Neural progenitor cell (in vitro differentiated cells): Measurements from ENCODE around the gene XPC. TPM values are rescaled to one million over a fixed set of nuclear protein-coding genes. Genes with fewer than 3 reads are reported as not detected.

Experiments used
- DNase-seq: peaks from one replicate; pipeline ENCODE4 v3.0.0-alpha.2; 2016; ENCODE audit warnings: low spot score
- H2AFZ ChIP-seq: fragments of 200-600 bp; sonication (generic); replicated peaks from 2 replicates; pipeline ENCODE4 v1.6.1; 2016; ENCODE audit warnings: antibody characterized with exemption
- H3F3A ChIP-seq: fragments of 200-600 bp; sonication (generic); 2 replicates; pipeline ENCODE4 v1.6.1; 2016; ENCODE audit warnings: antibody characterized with exemption, low read depth
- H3K27ac ChIP-seq: fragments of 200-600 bp; sonication (generic); 2 replicates; pipeline ENCODE4 v1.5.1; 2016; ENCODE audit warnings: mild to moderate bottlenecking
- H3K27me3 ChIP-seq: fragments of 200-600 bp; sonication (generic); 2 replicates; pipeline ENCODE4 v1.6.1; 2016; ENCODE audit warnings: mild to moderate bottlenecking, moderate library complexity
- H3K36me3 ChIP-seq: fragments of 200-600 bp; sonication (generic); 2 replicates; pipeline ENCODE4 v1.5.1; 2016
- H3K4me1 ChIP-seq: fragments of 200-600 bp; sonication (generic); 2 replicates; pipeline ENCODE4 v1.6.1; 2016; ENCODE audit warnings: mixed run types
- H3K4me2 ChIP-seq: fragments of 200-600 bp; sonication (generic); 2 replicates; pipeline ENCODE4 v1.6.1; 2016
- H3K4me3 ChIP-seq: fragments of 200-600 bp; sonication (generic); 2 replicates; pipeline ENCODE4 v1.5.1; 2016
- H3K79me2 ChIP-seq: fragments of 200-600 bp; sonication (generic); 2 replicates; pipeline ENCODE4 v1.6.1; 2016; ENCODE audit warnings: low read depth
- H3K9ac ChIP-seq: fragments of 200-600 bp; sonication (generic); 2 replicates; pipeline ENCODE4 v1.6.1; 2016
- H3K9me3 ChIP-seq: fragments of 200-600 bp; sonication (generic); 2 replicates; pipeline ENCODE4 v1.5.1; 2016; ENCODE audit warnings: low read depth
- H4K20me1 ChIP-seq: fragments of 200-600 bp; sonication (generic); 2 replicates; pipeline ENCODE4 v1.6.1; 2016; ENCODE audit warnings: low read depth
- H3K27ac Mint-ChIP-seq: 3 replicates; pipeline ENCODE4 v1.8.0; 2021; ENCODE audit warnings: mixed read lengths
- H3K27me3 Mint-ChIP-seq: 2 replicates; pipeline ENCODE4 v1.8.0; 2022; ENCODE audit warnings: low read depth, mild to moderate bottlenecking, inconsistent platforms, moderate library complexity, mixed read lengths; ENCODE audit not compliant: insufficient read depth
- H3K36me3 Mint-ChIP-seq: 3 replicates; pipeline ENCODE4 v1.8.0; 2021; ENCODE audit warnings: mixed read lengths
- H3K4me1 Mint-ChIP-seq: 3 replicates; pipeline ENCODE4 v1.8.0; 2021; ENCODE audit warnings: mixed read lengths
- H3K4me3 Mint-ChIP-seq: 3 replicates; pipeline ENCODE4 v1.8.0; 2021; ENCODE audit warnings: mild to moderate bottlenecking, moderate library complexity, mixed read lengths
- H3K9me3 Mint-ChIP-seq: 3 replicates; pipeline ENCODE4 v1.8.0; 2020; ENCODE audit warnings: mixed read lengths
- CTCF ChIP-seq: fragments of 200-600 bp; sonication (generic); IDR thresholded peaks from 2 replicates; pipeline ENCODE4 v1.5.1; 2017; ENCODE audit warnings: antibody characterized with exemption, mild to moderate bottlenecking
- EZH2 ChIP-seq: fragments of 200-600 bp; sonication (generic); IDR thresholded peaks from 2 replicates; pipeline ENCODE4 v1.6.1; 2017; ENCODE audit warnings: antibody characterized with exemption, mild to moderate bottlenecking, moderate library complexity
- EZH2phosphoT487 ChIP-seq: fragments of 200-600 bp; sonication (generic); IDR thresholded peaks from 2 replicates; pipeline ENCODE4 v1.6.1; 2017; ENCODE audit warnings: antibody characterized with exemption
- total RNA-seq: library from RNA; depleted of rRNA; stranded (reverse); fragments of >200 nt; gene quantifications from 2 replicates; pipeline ENCODE4 v1.2.3, GENCODE V29; 2015; ENCODE audit warnings: low replicate concordance

The XPC gene
- total RNA-seq, 1 donor from 2014 or later, result 44.1 TPM

GRCh38 chr3:14177580-14178246 is 688 bp downstream of the XPC start:
- Histone ChIP-seq H3K4me2 (peak overlapping the region; percentile 96), H3K36me3 (no peaks in the 10 kb centered on the region), H4K20me1 (peaks cover 41% of the 10 kb centered on the region), H3K27ac (no peak overlapping the region), H3K79me2 (peaks cover 88% of the 10 kb centered on the region), H3F3A (no peaks in the 10 kb centered on the region), H3K9ac (peak overlapping the region; percentile 63), H3K4me3 (peak overlapping the region; percentile 98), H3K4me1 (peaks cover 14% of the 10 kb centered on the region), H3K27me3 (no peaks in the 10 kb centered on the region), H3K9me3 (no peaks in the 10 kb centered on the region), H2AFZ (peak overlapping the region; percentile 86)
- no peaks in the 10 kb centered on the region for H3K9me3 Mint-ChIP-seq
- H3K36me3 Mint-ChIP-seq, result peaks cover 3% of the 10 kb centered on the region
- peaks cover 43% of the 10 kb centered on the region for H3K4me1 Mint-ChIP-seq
- TF ChIP-seq EZH2 (no peak), CTCF (no peak), EZH2phosphoT487 (no peak)
- H3K27me3 Mint-ChIP-seq, result peaks cover 2% of the 10 kb centered on the region
- no peak for DNase-seq
- peak overlapping the region; percentile 96 for H3K4me3 Mint-ChIP-seq
- H3K27ac Mint-ChIP-seq, result peak overlapping the region; percentile 85

GRCh38 chr3:14175383-14176037 is 2.9 kb downstream of the XPC start:
- Mint-ChIP-seq H3K27me3 (peaks cover 2% of the 10 kb centered on the region), H3K9me3 (no peaks in the 10 kb centered on the region), H3K27ac (no peak overlapping the region), H3K4me1 (peaks cover 43% of the 10 kb centered on the region), H3K36me3 (peaks cover 13% of the 10 kb centered on the region), H3K4me3 (peak overlapping the region; percentile 21)
- no peak for DNase-seq
- no peaks in the 10 kb centered on the region for H3K36me3 ChIP-seq
- no peaks in the 10 kb centered on the region for H3K9me3 ChIP-seq
- H3F3A ChIP-seq, result no peaks in the 10 kb centered on the region
- no peak overlapping the region for H3K4me2 ChIP-seq
- H3K4me3 ChIP-seq, result no peak overlapping the region
- TF ChIP-seq EZH2 (no peak), CTCF (no peak), EZH2phosphoT487 (no peak)
- H3K4me1 ChIP-seq, result peaks cover 14% of the 10 kb centered on the region
- H3K9ac ChIP-seq, result no peak overlapping the region
- H3K27ac ChIP-seq, result no peak overlapping the region
- peaks cover 39% of the 10 kb centered on the region for H4K20me1 ChIP-seq
- peaks cover 73% of the 10 kb centered on the region for H3K79me2 ChIP-seq
- no peak overlapping the region for H2AFZ ChIP-seq
- no peaks in the 10 kb centered on the region for H3K27me3 ChIP-seq

- Mint-ChIP-seq H3K4me1 (peaks cover 37% of the 10 kb centered on the region), H3K9me3 (no peaks in the 10 kb centered on the region), H3K36me3 (peaks cover 13% of the 10 kb centered on the region), H3K27ac (no peak overlapping the region), H3K27me3 (peaks cover 2% of the 10 kb centered on the region), H3K4me3 (no peak overlapping the region)
- Histone ChIP-seq H3K4me2 (no peak overlapping the region), H3K9me3 (no peaks in the 10 kb centered on the region), H3K79me2 (peaks cover 62% of the 10 kb centered on the region), H3K36me3 (peaks cover 10% of the 10 kb centered on the region), H3K4me3 (no peak overlapping the region), H3K4me1 (peaks cover 9% of the 10 kb centered on the region), H3K27me3 (no peaks in the 10 kb centered on the region), H3K27ac (no peak overlapping the region), H4K20me1 (peaks cover 39% of the 10 kb centered on the region), H3F3A (no peaks in the 10 kb centered on the region), H2AFZ (no peak overlapping the region), H3K9ac (no peak overlapping the region)
- DNase-seq, result no peak
- no peak for TF ChIP-seq CTCF
- no peak for TF ChIP-seq EZH2
- no peak for TF ChIP-seq EZH2phosphoT487
Observed at GRCh38 chr3:14174483-14174882, 3.9 kb downstream of the XPC start.
